Measurements from ENCODE around the gene ACBD4. TPM values are rescaled to one million over a fixed set of nuclear protein-coding genes. Genes with fewer than 3 reads are reported as not detected.
"Not testable (repeated sequence)": the region's sequence is repeated elsewhere in the genome, so short reads cannot be mapped to it uniquely, and the experiment has no call there.

The ACBD4 gene
- total RNA-seq, 1 donor from 2014 or later: 7.7 TPM

GRCh38 chr17:45115015-45115625 lies 20.4 kb upstream of the ACBD4 start:
- DNase-seq (no peak), ATAC-seq (no peak)
- intact Hi-C loops (cut with micrococcal nuclease): no loop called here

GRCh38 chr17:45115871-45116270 lies 19.6 kb upstream of the ACBD4 start:
- intact Hi-C loops (cut with micrococcal nuclease): no loop called here
- DNase-seq (no peak), ATAC-seq (no peak)

GRCh38 chr17:45116434-45117016 lies 19.0 kb upstream of the ACBD4 start:
- ATAC-seq: no peak
- intact Hi-C loops (cut with micrococcal nuclease): no loop called here
- no peak for DNase-seq

GRCh38 chr17:45117334-45117733 lies 18.2 kb upstream of the ACBD4 start:
- DNase-seq (no peak), ATAC-seq (no peak)
- intact Hi-C loops (cut with micrococcal nuclease): no loop called here

- DNase-seq (no peak), ATAC-seq (no peak)
- intact Hi-C loops (cut with micrococcal nuclease): no loop called here
Observed at GRCh38 chr17:45117848-45118646, 17.4 kb upstream of the ACBD4 start.

GRCh38 chr17:45118691-45119090 lies 16.8 kb upstream of the ACBD4 start:
- no peak for ATAC-seq
- intact Hi-C loops (cut with micrococcal nuclease): no loop called here
- DNase-seq: no peak

- intact Hi-C loops (cut with micrococcal nuclease): no loop called here
- DNase-seq: no peak
- ATAC-seq: no peak
Observed at GRCh38 chr17:45119964-45120363, 15.5 kb upstream of the ACBD4 start.

GRCh38 chr17:45120558-45120957 lies 14.9 kb upstream of the ACBD4 start:
- no peak for ATAC-seq
- intact Hi-C loops (cut with micrococcal nuclease): no loop called here
- DNase-seq: no peak

- intact Hi-C loops (cut with micrococcal nuclease): no loop called here
- ATAC-seq: no peak
- DNase-seq: no peak
Observed at GRCh38 chr17:45121055-45121454, 14.4 kb upstream of the ACBD4 start.

- ATAC-seq (no peak), DNase-seq (no peak)
- intact Hi-C loops (cut with micrococcal nuclease): no loop called here
Observed at GRCh38 chr17:45123076-45123770, 12.3 kb upstream of the ACBD4 start.

- ATAC-seq: peak; percentile 17
- intact Hi-C loops (cut with micrococcal nuclease): no loop called here
- DNase-seq: peak; percentile 61
Observed at GRCh38 chr17:45123930-45124796, 11.3 kb upstream of the ACBD4 start.

GRCh38 chr17:45124797-45125122 lies 10.7 kb upstream of the ACBD4 start:
- intact Hi-C loops (cut with micrococcal nuclease); ATAC-seq; DNase-seq: not testable (repeated sequence)

GRCh38 chr17:45125509-45125908 lies 10.0 kb upstream of the ACBD4 start:
- no peak for ATAC-seq
- no peak for DNase-seq
- intact Hi-C loops (cut with micrococcal nuclease): no loop called here

GRCh38 chr17:45127207-45127547 lies 8.3 kb upstream of the ACBD4 start:
- intact Hi-C loops (cut with micrococcal nuclease): no loop called here
- ATAC-seq (peak; percentile 5), DNase-seq (peak; percentile 45)

GRCh38 chr17:45127548-45128300 lies 7.8 kb upstream of the ACBD4 start:
- ATAC-seq (peak; percentile 28), DNase-seq (peak; percentile 80)
- intact Hi-C loops (cut with micrococcal nuclease): no loop called here

GRCh38 chr17:45128331-45128730 lies 7.2 kb upstream of the ACBD4 start:
- intact Hi-C loops (cut with micrococcal nuclease): no loop called here

GRCh38 chr17:45128989-45129388 lies 6.5 kb upstream of the ACBD4 start:
- intact Hi-C loops (cut with micrococcal nuclease): no loop called here
- ATAC-seq: no peak
- no peak for DNase-seq

More at GRCh38 chr17:45128331-45128730, 7.2 kb upstream of the ACBD4 start:
- ATAC-seq: no peak
- peak; percentile 29 for DNase-seq

GRCh38 chr17:45129426-45129939 lies 6.0 kb upstream of the ACBD4 start:
- peak; percentile 2 for ATAC-seq
- intact Hi-C loops (cut with micrococcal nuclease): no loop called here
- DNase-seq: peak; percentile 61

Measured in left ventricle myocardium superior (tissue), 1 donor.